ENCODE data around the gene PABPN1L. TPM values are rescaled to one million over a fixed set of nuclear protein-coding genes. Genes with fewer than 3 reads are reported as not detected.

PABPN1L gene
- total and polyA plus RNA-seq, 9 of the 15 experiments (the other 6 are each of a cell fraction or from before 2014, with no cell fraction given) = 0.11 to 0.32 TPM; not detected in 7

DNA sequence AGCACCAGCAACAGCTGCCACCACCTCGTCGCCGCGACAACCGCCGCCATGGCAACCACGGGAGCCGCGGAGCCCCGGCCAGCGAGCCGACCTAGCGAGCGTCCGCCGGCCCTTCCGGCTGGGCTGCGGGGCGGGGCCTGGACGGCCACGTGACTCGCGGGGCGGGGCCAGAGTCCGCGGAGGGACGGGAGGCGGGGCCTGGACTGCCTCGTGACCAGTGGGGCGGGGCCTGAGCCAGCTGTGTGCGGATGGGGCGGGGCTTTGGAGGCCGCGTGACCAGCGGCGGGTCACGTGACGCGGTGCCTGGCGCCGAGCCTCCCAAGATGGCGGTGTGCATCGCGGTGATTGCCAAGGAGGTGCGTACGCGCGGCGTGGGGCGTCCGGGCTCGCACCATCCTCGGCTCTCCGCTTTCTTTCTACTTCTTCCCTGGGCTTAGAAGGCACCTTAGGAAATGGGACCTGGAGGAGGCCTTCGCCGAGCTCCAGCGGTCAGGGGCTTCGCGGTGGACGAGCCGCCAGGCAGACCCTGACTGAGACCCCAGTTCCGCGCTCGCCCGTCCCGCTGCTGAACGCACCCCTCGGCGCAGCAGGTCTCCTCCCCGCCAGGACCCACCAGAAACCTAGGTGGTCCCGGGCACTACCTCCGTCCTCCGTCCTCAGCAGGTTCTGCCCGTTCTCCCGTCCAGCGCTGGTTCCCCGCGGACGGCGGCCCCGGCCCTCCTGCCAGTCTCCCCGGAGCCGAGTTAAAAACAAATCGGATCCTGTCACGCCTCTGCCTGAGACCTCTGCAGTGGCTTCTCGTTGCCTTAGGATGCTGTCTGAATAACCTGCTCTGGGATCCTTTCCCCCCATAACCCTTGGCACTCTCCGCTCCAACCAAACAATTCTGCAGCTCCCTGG is 9.4 kb downstream of the PABPN1L start, which contains the start of the genes GALNS and TRAPPC2L (continued):
- TF ChIP-seq, protein P1, sequence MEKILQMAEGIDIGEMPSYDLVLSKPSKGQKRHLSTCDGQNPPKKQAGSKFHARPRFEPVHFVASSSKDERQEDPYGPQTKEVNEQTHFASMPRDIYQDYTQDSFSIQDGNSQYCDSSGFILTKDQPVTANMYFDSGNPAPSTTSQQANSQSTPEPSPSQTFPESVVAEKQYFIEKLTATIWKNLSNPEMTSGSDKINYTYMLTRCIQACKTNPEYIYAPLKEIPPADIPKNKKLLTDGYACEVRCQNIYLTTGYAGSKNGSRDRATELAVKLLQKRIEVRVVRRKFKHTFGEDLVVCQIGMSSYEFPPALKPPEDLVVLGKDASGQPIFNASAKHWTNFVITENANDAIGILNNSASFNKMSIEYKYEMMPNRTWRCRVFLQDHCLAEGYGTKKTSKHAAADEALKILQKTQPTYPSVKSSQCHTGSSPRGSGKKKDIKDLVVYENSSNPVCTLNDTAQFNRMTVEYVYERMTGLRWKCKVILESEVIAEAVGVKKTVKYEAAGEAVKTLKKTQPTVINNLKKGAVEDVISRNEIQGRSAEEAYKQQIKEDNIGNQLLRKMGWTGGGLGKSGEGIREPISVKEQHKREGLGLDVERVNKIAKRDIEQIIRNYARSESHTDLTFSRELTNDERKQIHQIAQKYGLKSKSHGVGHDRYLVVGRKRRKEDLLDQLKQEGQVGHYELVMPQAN (IDR thresholded peaks at IDR 0.05; ENCODE audit: borderline replicate concordance) = peak; percentile 93
- TF ChIP-seq DIDO1 (tag; IDR thresholded peaks at IDR 0.05; ENCODE audit: low read depth) (peak; percentile 75), NUFIP1 (IDR thresholded peaks at IDR 0.05; ENCODE audit: partially characterized antibody) (no peak), KDM5B (IDR thresholded peaks at IDR 0.05; ENCODE audit: insufficient replicate concordance, low read depth, low read length) (peak; percentile 89), CBX1 (IDR thresholded peaks at IDR 0.05; ENCODE audit: low read depth) (peak; percentile 86; the same call in 1 of the 2 replicates), CCAR2 (IDR thresholded peaks at IDR 0.05; ENCODE audit: low read depth, low read length) (no peak), ZNF584 (CRISPR knock-in tag; IDR thresholded peaks at IDR 0.05; ENCODE audit: low read depth) (no peak), GABPB1 (CRISPR knock-in tag; IDR thresholded peaks at IDR 0.05) (peak; percentile 74), U2AF1 (optimal IDR thresholded peaks at IDR 0.05; ENCODE audit: low read depth, low read length) (peak; percentile 25), ZNF830 (CRISPR knock-in tag; IDR thresholded peaks at IDR 0.05) (0 out of 2 replicates have a peak, but pooled peaks have one; percentile 55), DACH1 (IDR thresholded peaks at IDR 0.05; ENCODE audit: partially characterized antibody) (peak; percentile 93), GATA2 (CRISPR knock-in tag; IDR thresholded peaks at IDR 0.05) (no peak), DPF2 (IDR thresholded peaks at IDR 0.05) (no peak), SAP30 (IDR thresholded peaks at IDR 0.05; ENCODE audit: borderline replicate concordance, insufficient read depth, low read depth, low read length, poor library complexity, severe bottlenecking) (peak; percentile 95), TBL1XR1 (IDR thresholded peaks at IDR 0.05; ENCODE audit: low read length in 2 of 2) (no peak), TBP (optimal IDR thresholded peaks at IDR 0.05; ENCODE audit: low read depth, low read length) (peak; percentile 84), FOS (IDR thresholded peaks at IDR 0.05; ENCODE audit: extremely low read depth, insufficient read length) (peak; percentile 89)
- TF ChIP-seq, protein P2, sequence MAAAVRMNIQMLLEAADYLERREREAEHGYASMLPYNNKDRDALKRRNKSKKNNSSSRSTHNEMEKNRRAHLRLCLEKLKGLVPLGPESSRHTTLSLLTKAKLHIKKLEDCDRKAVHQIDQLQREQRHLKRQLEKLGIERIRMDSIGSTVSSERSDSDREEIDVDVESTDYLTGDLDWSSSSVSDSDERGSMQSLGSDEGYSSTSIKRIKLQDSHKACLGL (CRISPR knock-in tag; IDR thresholded peaks at IDR 0.05; ENCODE audit: borderline replicate concordance, poor library complexity, severe bottlenecking) = peak; percentile 55
- TF ChIP-seq, protein P3, sequence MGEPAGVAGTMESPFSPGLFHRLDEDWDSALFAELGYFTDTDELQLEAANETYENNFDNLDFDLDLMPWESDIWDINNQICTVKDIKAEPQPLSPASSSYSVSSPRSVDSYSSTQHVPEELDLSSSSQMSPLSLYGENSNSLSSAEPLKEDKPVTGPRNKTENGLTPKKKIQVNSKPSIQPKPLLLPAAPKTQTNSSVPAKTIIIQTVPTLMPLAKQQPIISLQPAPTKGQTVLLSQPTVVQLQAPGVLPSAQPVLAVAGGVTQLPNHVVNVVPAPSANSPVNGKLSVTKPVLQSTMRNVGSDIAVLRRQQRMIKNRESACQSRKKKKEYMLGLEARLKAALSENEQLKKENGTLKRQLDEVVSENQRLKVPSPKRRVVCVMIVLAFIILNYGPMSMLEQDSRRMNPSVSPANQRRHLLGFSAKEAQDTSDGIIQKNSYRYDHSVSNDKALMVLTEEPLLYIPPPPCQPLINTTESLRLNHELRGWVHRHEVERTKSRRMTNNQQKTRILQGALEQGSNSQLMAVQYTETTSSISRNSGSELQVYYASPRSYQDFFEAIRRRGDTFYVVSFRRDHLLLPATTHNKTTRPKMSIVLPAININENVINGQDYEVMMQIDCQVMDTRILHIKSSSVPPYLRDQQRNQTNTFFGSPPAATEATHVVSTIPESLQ (CRISPR knock-in tag; IDR thresholded peaks at IDR 0.05) = 0 out of 2 replicates have a peak, but pooled peaks have one; percentile 40
- TF ChIP-seq, protein P4, sequence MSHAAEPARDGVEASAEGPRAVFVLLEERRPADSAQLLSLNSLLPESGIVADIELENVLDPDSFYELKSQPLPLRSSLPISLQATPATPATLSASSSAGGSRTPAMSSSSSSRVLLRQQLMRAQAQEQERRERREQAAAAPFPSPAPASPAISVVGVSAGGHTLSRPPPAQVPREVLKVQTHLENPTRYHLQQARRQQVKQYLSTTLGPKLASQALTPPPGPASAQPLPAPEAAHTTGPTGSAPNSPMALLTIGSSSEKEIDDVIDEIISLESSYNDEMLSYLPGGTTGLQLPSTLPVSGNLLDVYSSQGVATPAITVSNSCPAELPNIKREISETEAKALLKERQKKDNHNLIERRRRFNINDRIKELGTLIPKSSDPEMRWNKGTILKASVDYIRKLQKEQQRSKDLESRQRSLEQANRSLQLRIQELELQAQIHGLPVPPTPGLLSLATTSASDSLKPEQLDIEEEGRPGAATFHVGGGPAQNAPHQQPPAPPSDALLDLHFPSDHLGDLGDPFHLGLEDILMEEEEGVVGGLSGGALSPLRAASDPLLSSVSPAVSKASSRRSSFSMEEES (CRISPR knock-in tag; IDR thresholded peaks at IDR 0.05) = peak; percentile 100

All from K562 (cell line).